ENCODE measurements around the gene FUNDC1. TPM values are rescaled to one million over a fixed set of nuclear protein-coding genes. Genes with fewer than 3 reads are reported as not detected.

The FUNDC1 gene
- total RNA-seq, 1 experiment from 2014 or later = 20.9 TPM

DNA sequence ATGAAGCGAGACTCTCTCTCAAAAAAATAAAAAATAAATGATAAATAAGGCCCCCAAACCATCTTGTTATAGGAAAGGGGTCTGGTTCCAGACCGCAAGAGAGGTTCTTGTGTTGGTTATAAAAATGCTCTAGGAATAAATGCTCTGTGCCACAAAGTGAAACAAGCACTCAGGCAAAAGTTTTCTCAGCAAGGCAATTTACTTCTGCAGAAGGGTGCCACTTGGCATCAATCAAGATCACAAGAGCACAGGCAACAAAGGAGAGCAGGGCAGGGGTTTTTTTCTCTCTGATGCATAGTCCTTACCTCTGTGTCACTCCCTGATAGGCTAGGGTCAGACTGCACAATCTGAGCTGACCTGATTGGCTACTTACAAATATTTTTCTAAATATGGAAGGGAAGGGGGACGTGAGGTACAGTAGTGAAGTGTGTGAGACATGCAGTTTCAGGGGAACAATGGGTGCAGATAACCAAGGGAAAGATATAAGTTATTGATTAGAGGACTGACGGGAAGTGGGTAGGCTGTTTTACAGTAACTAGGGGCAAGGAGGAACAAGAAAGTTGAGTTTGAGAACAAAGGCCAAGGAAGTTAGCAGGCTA lies 29.8 kb upstream of the FUNDC1 start:
- H3K23ac ChIP-seq (ENCODE audit: insufficient read length, low read depth, low read length) = no peak overlapping the region
- H3K79me1 ChIP-seq (ENCODE audit: insufficient read depth, low read depth, low read length, poor library complexity, severe bottlenecking) = no peaks in the 10 kb centered on the region
- H4K20me1 ChIP-seq (ENCODE audit: control insufficient read depth, insufficient read depth, insufficient read length) = no peaks in the 10 kb centered on the region
- TF ChIP-seq, protein P1, sequence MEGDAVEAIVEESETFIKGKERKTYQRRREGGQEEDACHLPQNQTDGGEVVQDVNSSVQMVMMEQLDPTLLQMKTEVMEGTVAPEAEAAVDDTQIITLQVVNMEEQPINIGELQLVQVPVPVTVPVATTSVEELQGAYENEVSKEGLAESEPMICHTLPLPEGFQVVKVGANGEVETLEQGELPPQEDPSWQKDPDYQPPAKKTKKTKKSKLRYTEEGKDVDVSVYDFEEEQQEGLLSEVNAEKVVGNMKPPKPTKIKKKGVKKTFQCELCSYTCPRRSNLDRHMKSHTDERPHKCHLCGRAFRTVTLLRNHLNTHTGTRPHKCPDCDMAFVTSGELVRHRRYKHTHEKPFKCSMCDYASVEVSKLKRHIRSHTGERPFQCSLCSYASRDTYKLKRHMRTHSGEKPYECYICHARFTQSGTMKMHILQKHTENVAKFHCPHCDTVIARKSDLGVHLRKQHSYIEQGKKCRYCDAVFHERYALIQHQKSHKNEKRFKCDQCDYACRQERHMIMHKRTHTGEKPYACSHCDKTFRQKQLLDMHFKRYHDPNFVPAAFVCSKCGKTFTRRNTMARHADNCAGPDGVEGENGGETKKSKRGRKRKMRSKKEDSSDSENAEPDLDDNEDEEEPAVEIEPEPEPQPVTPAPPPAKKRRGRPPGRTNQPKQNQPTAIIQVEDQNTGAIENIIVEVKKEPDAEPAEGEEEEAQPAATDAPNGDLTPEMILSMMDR (conservative IDR thresholded peaks at IDR 0.05) = no peak
- no peaks in the 10 kb centered on the region for H3K79me2 ChIP-seq (ENCODE audit: insufficient read depth, low read length)
- no peak overlapping the region for H3K9ac ChIP-seq (ENCODE audit: extremely low read depth, insufficient read length, low read length)
- H3K56ac ChIP-seq (ENCODE audit: insufficient read length, low read depth, low read length) = no peak overlapping the region
- H2BK12ac ChIP-seq (ENCODE audit: insufficient read length, low read depth, low read length) = no peak overlapping the region
- Mint-ChIP-seq H3K9me3 (peaks cover 63 to 78% of the 10 kb centered on the region in 2 experiments), H3K4me3 (no peak overlapping the region), H3K27me3 (ENCODE audit: low read depth) (no peaks in the 10 kb centered on the region; the same call in none of the 2 replicates), H3K4me1 (no peaks in the 10 kb centered on the region), H3K36me3 (ENCODE audit: insufficient read depth in 1 of 3, low read depth in 3 of 3) (peaks cover 8 to 20% (median 13%) of the 10 kb centered on the region in 3 experiments), H3K27ac (no peak overlapping the region)
- no CpG with 5 or more reads among the region's 4 CpGs for WGBS (ENCODE audit: extremely low coverage, insufficient read length, low lambda C conversion rate)
- H3K14ac ChIP-seq (ENCODE audit: insufficient read depth, low read length) = no peak overlapping the region
- H2AK5ac ChIP-seq (ENCODE audit: insufficient read length, low read length) = no peak overlapping the region
- no peaks in the 10 kb centered on the region for H3K4me1 ChIP-seq (ENCODE audit: insufficient read depth, low read length)
- no peak overlapping the region for H3K4ac ChIP-seq (ENCODE audit: low read depth, low read length)
- no peak overlapping the region for H3K4me2 ChIP-seq (ENCODE audit: insufficient read depth, insufficient read length, low read length)
- no peak overlapping the region for H2AFZ ChIP-seq (ENCODE audit: low read length)
- no peak overlapping the region for H3K27ac ChIP-seq (ENCODE audit: insufficient read length, low read depth, low read length)
- no peak overlapping the region for H2BK15ac ChIP-seq (ENCODE audit: low read depth, low read length)
- no peak overlapping the region for H4K5ac ChIP-seq (ENCODE audit: insufficient read length, low read depth, low read length)
- H4K91ac ChIP-seq (ENCODE audit: insufficient read length, low read depth, low read length) = no peak overlapping the region
- H4K8ac ChIP-seq (replicated peaks; ENCODE audit: insufficient read length, low read depth, low read length) = no peak overlapping the region
- no peaks in the 10 kb centered on the region for H3K27me3 ChIP-seq (ENCODE audit: insufficient read depth, low read length)
- H3K23me2 ChIP-seq (ENCODE audit: insufficient read length, low read depth, low read length, poor library complexity, severe bottlenecking) = no peaks in the 10 kb centered on the region
- no peak overlapping the region for H3T11ph ChIP-seq (ENCODE audit: low read length)
- H3K9me3 ChIP-seq (ENCODE audit: control insufficient read depth, low read depth, low read length) = peaks cover 35% of the 10 kb centered on the region
- no peak overlapping the region for H2BK120ac ChIP-seq (ENCODE audit: low read depth, low read length, poor library complexity, severe bottlenecking)
- no peak overlapping the region for H2BK20ac ChIP-seq (ENCODE audit: low read depth, low read length, poor library complexity, severe bottlenecking)
- H2BK5ac ChIP-seq (ENCODE audit: insufficient read length, low read length) = no peak overlapping the region
- H3K18ac ChIP-seq (ENCODE audit: insufficient read length, low read depth, low read length) = no peak overlapping the region
- no peak for DNase-seq
